Measurements from ENCODE around the gene TOMM40.

The TOMM40 gene

DNA sequence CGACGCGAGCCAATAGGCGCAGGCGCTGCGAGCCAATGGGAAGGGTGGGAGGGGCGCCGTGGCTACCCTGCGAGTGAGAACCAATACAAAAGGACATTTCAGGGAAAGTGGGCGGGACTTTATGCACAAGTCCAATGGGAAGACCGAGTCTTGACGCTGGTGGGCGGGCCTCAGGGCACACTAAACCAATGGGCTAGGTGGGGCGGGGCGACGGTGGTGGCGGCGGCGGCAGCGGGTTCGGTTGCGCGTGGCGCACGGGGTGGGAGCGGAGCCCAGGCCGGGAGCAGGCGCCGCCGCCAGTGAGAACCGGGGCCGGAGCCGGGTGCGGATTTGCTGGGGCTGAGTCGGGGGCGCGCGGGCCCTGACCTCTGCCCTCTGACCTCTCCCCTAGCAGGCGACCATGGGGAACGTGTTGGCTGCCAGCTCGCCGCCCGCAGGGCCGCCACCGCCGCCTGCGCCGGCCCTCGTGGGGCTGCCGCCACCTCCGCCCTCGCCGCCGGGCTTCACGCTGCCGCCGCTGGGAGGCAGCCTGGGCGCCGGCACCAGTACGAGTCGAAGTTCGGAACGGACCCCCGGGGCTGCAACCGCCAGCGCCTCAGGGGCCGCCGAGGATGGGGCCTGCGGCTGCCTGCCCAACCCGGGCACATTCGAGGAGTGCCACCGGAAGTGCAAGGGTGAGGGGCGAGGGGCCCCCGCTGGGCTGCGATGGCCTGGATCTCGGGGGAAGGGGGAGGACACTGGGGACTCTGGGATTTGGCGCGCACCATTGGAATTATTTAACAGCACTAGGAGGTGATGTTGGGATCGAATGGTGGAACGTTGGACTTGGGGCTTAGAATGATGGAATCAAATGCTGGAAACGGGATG lies at the start of gene TOMM40:
TSS of gene TOMM40 (plus strand) at position 239 of the 867 bp plus-strand sequence. CDS start at position 401, 162 bp downstream.
- no peak for DNase-seq (ENCODE audit: extremely low spot score)
- TF ChIP-seq ARNT (IDR thresholded peaks at IDR 0.05) (peak; percentile 60; the same call in 1 of the 2 replicates), L3MBTL2 (conservative IDR thresholded peaks at IDR 0.05) (peak; percentile 26; the same call in 1 of the 2 replicates), CTBP1 (IDR thresholded peaks at IDR 0.05; ENCODE audit: borderline replicate concordance) (no peak), SP1 (IDR thresholded peaks at IDR 0.05) (peak; percentile 86; the same call in 1 of the 2 replicates), TARDBP (IDR thresholded peaks at IDR 0.05) (no peak), FOXM1 (IDR thresholded peaks at IDR 0.05; ENCODE audit: borderline replicate concordance) (0 out of 2 replicates have a peak, but pooled peaks have one; percentile 43), HDGF (IDR thresholded peaks at IDR 0.05; ENCODE audit: borderline replicate concordance) (no peak), NFRKB (IDR thresholded peaks at IDR 0.05) (no peak)
- TF ChIP-seq, protein P1, sequence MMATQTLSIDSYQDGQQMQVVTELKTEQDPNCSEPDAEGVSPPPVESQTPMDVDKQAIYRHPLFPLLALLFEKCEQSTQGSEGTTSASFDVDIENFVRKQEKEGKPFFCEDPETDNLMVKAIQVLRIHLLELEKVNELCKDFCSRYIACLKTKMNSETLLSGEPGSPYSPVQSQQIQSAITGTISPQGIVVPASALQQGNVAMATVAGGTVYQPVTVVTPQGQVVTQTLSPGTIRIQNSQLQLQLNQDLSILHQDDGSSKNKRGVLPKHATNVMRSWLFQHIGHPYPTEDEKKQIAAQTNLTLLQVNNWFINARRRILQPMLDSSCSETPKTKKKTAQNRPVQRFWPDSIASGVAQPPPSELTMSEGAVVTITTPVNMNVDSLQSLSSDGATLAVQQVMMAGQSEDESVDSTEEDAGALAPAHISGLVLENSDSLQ (IDR thresholded peaks at IDR 0.05) = no peak
- ChIA-PET CTCF (interaction anchor here (1.0 kb wide), 1 partner anchor 14 kb away, joined by 4 read pairs; the partner anchor contains the start of gene APOE), POLR2A (interaction anchor here (1.1 to 2.6 kb wide), 5 partner anchors 15 to 45 kb away, joined by 3 to 19 read pairs (median 11); partner anchors contain the start of genes APOE and NECTIN2)

- POLR2A ChIA-PET = interaction anchor here (1.0 to 1.4 kb wide), 2 partner anchors 38 to 45 kb away, joined by 3 to 11 read pairs; partner anchors contain the start of gene TOMM40
- CTCF ChIA-PET = no interaction called here
- DNase-seq (ENCODE audit: extremely low spot score) = no peak
- no peak for TF ChIP-seq BHLHE40 (IDR thresholded peaks at IDR 0.05; ENCODE audit: borderline replicate concordance)
- no peak for TF ChIP-seq ARNT (IDR thresholded peaks at IDR 0.05)
- no peak for TF ChIP-seq L3MBTL2 (conservative IDR thresholded peaks at IDR 0.05)
- no peak for TF ChIP-seq FOXK2 (IDR thresholded peaks at IDR 0.05)
- TF ChIP-seq CTBP1 (IDR thresholded peaks at IDR 0.05; ENCODE audit: borderline replicate concordance) = no peak
- TF ChIP-seq HDGF (IDR thresholded peaks at IDR 0.05; ENCODE audit: borderline replicate concordance) = no peak
- TF ChIP-seq SUZ12 (IDR thresholded peaks at IDR 0.05) = no peak
- no peak for TF ChIP-seq LEF1 (IDR thresholded peaks at IDR 0.05; ENCODE audit: borderline replicate concordance)
- TF ChIP-seq, protein P1 (IDR thresholded peaks at IDR 0.05) = no peak
- no peak for TF ChIP-seq FOXM1 (IDR thresholded peaks at IDR 0.05; ENCODE audit: borderline replicate concordance)
- TF ChIP-seq SP1 (IDR thresholded peaks at IDR 0.05) = no peak
- TF ChIP-seq NFRKB (IDR thresholded peaks at IDR 0.05) = no peak
- TF ChIP-seq TARDBP (IDR thresholded peaks at IDR 0.05) = no peak
- no peak for TF ChIP-seq ELF4 (IDR thresholded peaks at IDR 0.05)
- no peak for TF ChIP-seq FOXA1 (IDR thresholded peaks at IDR 0.05)
- TF ChIP-seq ZNF384 (IDR thresholded peaks at IDR 0.05) = no peak
These were observed 45.8 kb upstream of the TOMM40 start for GRCh38 chr19:44845286-44845611.

- TF ChIP-seq ARNT (IDR thresholded peaks at IDR 0.05) = no peak
- TF ChIP-seq L3MBTL2 (conservative IDR thresholded peaks at IDR 0.05) = peak; percentile 74
- TF ChIP-seq, protein P1 (IDR thresholded peaks at IDR 0.05) = peak; percentile 58; the same call in 1 of the 2 replicates
- CTCF ChIA-PET = interaction anchor here (0.6 to 1.1 kb wide), 10 partner anchors 9 to 291 kb away, joined by 3 to 6 read pairs (median 4); no protein-coding TSS in a partner anchor
- POLR2A ChIA-PET = interaction anchor here (0.7 to 1.4 kb wide), 4 partner anchors 11 to 75 kb away, joined by 3 to 11 read pairs (median 3); partner anchors contain the start of gene TOMM40
- DNase-seq (ENCODE audit: extremely low spot score) = peak; percentile 99
These were observed 45.2 kb upstream of the TOMM40 start, which contains the start of gene NECTIN2 for GRCh38 chr19:44845612-44846454. Gene NECTIN2 (plus strand): TSS chr19:44846297. CDS start chr19:44846526, 229 bp downstream.

DNA sequence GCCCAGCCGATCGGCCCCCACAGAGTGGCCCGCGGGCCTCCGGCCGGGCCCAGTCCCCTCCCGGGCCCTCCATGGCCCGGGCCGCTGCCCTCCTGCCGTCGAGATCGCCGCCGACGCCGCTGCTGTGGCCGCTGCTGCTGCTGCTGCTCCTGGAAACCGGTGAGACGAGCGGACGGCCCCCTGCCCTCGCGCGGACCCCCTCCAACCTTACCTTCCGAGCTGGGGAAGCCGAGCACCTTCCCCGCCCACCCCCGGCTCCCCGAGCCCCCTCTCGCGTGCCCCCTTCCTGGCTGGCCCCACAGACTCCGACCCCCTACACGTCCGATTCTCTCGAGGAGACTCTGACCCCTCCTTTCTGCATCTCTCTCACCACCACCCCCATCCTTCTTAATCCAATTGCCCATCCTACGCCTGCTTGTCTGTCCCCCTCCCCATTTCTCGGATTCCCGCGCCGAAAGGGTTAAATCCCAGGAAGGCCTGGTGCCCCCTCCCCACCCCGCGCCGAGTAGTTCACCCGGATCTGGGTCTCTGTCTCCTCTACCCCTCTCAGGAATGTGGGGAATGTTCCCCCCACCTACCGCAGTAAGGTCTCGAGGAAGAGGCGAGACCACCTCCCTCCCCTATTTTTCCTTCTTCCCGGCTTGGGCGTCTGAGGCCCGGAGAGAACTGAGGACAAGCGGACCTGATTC lies 44.5 kb upstream of the TOMM40 start:
- CTCF ChIA-PET = interaction anchor here (0.7 to 1.1 kb wide), 3 partner anchors 43 to 123 kb away, joined by 3 to 6 read pairs (median 3); no protein-coding TSS in a partner anchor
- TF ChIP-seq CTBP1 (IDR thresholded peaks at IDR 0.05; ENCODE audit: borderline replicate concordance) (no peak), ARNT (IDR thresholded peaks at IDR 0.05) (no peak), ZNF384 (IDR thresholded peaks at IDR 0.05) (no peak), SP1 (IDR thresholded peaks at IDR 0.05) (no peak)
- POLR2A ChIA-PET = interaction anchor here (0.7 to 1.4 kb wide), 3 partner anchors 12 to 76 kb away, joined by 3 to 11 read pairs (median 3); partner anchors contain the start of gene TOMM40
- DNase-seq (ENCODE audit: extremely low spot score) = no peak
